Measurements from ENCODE around the gene HOXA7.
A peak's percentile ranks its signal among the peaks of the same experiment; 100 is the strongest.

The HOXA7 gene

DNA sequence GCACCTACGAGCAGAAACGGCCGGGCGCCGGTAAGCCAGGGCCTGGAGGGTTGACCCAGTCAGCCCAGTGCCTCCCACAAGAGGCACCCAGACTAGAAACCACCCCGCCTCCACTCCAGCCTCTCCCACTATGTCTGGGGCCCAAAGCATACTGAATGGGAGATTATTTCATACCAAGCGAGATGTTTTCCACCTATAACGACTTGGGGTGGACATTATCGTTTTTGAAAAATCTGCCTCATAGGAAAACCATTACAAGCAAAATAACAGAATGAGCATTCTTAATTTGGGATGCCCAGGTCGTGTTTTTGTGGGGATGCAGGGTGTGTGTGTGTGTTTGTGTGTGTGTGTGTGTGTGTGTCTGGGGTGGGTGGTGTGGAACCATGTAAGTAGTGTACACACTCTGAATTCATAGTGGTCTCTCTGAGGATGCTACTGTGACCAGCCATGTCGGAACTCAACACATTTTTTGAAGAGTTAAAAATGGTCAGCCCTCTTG lies 10.5 kb downstream of the HOXA7 start:
- DNase-seq: no peak

DNA sequence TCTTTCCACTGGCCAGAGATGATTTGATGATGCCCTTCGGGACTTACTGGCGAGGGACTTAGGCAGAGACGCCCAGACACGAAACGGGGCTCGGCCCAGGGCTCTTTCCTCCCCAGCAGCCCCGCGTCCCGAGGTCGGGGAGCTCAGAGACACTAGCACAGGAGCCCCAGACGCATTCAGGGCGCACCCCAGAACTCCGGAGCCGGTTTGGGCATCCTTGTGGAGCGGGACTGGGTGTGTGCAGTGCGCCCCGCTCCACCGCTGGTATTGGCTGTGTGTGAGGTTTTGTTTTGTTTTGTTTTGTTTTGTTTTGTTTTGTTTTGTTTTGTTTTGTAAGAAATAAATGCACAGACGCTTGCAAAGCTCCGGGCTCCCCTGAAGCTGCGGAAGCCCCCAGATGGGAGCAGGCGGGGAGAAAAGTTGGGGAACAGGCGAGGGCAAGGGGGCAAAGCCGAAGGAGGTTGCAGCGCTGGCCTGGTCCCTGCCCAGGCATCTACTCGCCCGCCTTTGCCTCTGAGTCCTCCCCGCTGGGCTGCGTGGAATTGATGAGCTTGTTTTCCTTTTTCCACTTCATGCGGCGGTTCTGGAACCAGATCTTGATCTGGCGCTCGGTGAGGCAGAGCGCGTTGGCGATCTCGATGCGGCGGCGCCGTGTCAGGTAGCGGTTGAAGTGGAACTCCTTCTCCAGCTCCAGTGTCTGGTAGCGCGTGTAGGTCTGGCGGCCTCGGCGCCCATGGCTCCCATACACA lies 11.1 kb downstream of the HOXA7 start:
- no peak for DNase-seq

DNA sequence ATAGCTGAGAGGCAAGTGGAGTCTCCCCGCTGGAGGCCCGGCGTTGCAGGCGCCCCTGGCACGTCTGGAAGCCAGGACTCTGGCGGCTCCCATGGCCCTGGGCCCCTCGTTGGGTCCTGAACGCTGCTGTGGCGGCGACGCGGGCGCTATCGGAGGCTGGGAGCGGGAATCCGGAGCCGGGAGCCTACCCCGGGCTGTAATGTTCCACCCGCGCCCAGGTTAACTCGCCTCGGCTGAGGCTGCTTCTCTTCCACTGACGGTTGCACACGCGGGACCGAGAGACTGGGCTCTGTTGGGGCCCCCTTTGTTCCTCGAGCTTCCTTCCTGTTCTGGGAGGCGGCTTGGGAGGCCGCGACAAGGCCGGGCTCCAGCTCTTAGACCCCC lies 11.7 kb downstream of the HOXA7 start:
- no peak for DNase-seq

DNA sequence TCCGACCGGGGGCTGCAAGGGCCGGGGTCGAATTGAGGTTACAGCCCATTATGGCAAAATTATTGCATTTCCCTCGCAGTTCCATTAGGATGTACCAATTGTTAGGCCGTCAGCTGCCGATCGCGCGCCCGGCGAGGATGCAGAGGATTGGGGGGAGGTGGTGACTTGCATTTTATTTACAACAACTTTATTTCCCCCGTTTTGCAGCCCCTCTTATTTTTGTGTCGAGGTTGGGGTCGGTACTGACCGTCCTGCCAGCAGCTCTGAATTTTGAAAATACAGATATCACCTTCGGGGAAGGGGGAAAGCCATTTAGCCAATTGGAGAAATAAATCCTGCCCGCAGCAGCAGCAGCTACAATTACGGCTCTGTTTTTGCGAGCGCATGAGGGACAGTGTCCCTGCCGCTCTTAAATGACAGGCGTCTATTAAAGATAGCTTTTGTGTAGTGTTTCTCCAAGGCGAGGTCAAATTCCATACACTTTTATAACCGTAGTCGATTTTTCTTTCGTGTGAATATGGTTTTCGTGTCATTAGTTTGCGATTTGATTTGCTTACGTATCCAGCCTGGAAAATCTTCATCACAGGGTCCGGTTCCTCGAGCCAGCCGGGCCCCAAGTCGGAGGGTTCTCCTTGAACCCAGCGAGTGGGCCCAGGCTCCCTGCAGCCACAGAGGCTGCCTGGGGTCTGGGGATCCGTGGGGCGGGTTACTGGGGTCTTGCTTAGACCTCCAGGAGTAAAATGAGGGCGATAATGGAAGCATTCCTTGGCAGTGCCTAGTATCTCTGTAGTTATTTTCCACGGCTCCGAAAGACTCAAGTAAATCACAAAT lies 12.3 kb downstream of the HOXA7 start:
- no peak for DNase-seq

DNA sequence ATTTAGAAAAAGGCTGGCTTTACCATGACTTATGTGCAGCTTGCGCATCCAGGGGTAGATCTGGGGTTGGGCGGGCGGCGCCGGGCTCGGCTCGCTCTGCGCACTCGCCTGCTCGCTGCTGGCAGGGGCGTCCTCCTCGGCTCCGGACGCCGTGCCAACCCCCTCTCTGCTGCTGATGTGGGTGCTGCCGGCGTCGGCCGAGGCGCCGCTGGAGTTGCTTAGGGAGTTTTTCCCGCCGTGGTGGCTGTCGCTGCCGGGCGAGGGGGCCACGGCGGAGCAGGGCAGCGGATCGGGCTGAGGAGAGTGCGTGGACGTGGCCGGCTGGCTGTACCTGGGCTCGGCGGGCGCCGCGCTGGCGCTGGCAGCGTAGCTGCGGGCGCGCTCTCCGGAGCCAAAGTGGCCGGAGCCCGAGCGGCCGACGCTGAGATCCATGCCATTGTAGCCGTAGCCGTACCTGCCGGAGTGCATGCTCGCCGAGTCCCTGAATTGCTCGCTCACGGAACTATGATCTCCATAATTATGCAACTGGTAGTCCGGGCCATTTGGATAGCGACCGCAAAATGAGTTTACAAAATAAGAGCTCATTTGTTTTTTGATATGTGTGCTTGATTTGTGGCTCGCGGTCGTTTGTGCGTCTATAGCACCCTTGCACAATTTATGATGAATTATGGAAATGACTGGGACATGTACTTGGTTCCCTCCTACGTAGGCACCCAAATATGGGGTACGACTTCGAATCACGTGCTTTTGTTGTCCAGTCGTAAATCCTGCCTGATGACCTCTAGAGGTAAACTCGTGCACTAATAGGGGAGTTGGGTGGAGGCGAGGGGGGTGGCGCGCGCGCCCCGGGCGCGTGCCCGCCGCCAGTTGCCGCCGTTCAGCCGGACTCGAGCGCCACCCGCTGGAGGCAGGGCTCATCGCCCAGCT lies 13.2 kb downstream of the HOXA7 start, which contains the start of gene HOXA5:
Gene HOXA5 (minus strand): TSS at position 659 of the 927 bp plus-strand sequence. CDS start 74 bp downstream, at position 585.
- peak; percentile 66 for DNase-seq

DNA sequence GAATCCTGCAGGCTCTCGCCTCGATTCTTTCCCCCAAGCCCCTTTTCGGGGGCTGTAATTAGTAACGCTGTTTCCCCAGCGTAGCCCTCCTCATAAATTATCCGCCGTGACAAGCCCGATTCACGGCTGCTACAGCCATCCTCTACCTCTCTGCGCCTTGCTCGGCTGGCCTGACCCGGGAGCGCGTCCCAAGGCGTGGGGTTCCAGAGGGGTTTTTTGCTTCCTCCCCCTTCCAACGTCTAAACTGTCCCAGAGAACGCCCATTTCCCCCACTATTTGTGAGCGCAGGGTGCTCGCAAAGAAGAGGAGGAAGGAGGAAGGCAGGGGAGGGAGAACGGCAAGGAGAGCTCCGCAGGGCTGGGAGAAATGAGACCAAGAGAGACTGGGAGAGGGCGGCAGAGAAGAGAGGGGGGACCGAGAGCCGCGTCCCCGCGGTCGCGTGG lies 13.9 kb downstream of the HOXA7 start:
- no peak for DNase-seq

DNA sequence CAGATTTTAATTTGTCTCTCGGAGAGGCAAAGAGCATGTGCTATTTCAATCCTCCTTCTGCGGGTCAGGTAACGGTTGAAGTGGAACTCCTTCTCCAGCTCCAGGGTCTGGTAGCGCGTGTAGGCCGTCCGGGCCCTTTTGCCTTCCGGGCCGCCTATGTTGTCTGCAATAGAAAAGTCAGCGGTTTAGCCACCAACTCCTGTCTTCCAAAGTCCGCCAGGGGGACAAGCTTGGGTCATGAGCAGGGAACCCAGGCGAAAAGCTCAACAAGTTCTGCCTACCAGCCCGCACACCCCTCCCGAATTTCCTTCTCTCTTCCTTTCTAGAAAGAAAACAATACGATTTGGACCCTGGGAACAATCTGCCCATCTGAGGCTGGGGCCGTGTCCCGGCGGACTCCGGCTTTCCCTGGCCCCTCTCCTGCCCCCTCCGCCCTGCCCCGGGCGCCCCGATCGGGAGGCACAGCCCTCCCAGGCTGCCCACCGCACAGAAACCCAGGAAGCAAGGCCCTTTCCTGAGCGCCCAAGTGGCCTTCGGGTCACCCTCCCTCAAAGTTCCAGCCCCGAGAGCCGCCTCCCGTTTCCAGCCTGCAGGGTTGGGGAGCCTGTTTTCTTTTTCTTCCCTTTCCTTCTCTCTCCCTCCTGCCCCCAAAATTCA lies 14.4 kb downstream of the HOXA7 start:
- DNase-seq: no peak

DNA sequence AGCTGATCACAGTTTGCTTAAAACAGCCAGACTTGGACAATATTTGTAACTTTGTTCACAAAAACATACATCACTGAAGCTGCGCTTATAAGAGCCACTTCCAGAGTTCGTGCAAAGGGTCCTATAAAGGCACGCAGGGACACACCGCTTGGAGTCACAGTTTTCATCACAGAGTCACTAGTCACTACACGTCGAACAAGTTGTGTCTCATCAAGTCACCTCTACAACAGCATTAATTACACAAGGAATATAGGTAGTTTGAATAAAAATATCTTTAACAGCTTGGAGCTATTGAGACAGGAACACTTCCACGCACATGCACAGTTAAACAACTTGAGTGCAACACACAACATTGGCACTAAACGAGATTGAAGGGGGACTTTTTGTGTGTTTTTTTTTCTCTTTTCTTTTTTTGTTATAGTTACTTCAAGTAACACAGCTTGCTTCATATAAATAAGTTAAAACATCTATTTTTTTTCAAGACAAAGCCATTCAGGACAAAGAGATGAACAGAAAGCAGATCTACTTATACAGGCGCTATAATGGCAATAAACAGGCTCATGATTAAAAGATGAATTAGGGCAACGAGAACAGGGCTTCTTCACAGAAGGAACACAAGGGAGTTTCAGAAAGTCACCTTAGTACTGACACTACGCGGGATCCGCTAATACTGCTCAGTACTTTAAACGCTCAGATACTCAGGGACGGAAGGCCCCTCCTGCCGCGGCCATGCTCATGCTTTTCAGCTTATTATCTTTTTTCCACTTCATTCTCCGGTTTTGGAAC lies 15.1 kb downstream of the HOXA7 start:
- DNase-seq: no peak

DNA sequence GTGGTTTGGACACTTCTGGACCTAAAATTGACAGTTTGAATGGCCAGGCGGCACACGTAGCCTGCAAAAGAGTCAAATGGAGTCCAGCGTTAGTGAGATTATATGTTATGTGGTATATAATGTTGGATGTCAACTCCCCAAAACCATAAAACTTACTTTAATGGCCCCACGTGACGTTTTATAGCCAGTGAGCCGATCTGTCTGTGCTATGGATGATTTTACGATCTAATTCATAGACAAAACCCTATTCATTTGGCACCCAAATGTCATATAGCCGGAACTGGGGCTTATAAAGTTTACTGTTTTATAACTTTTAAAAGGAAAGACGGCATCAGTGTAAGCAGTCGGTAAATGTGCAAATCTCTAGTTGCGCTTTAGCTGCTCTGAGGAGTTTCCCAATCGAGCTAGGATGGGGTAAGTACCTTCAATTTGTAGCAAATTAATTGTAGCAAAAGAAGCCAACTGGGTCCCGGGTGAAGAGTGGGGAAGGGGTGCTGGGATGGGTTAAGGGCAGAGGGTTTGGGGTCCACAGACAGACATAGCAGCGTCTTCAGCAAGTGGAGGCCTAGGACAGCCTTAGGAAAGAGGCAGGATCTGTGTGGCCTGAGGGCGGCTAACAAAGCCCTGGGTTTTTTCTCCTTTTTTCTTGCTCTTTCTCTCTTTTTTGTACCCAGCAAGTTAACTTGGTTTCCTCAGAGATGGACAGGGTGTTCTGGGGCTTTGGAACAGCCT lies 16.2 kb downstream of the HOXA7 start:
- no peak for DNase-seq

DNA sequence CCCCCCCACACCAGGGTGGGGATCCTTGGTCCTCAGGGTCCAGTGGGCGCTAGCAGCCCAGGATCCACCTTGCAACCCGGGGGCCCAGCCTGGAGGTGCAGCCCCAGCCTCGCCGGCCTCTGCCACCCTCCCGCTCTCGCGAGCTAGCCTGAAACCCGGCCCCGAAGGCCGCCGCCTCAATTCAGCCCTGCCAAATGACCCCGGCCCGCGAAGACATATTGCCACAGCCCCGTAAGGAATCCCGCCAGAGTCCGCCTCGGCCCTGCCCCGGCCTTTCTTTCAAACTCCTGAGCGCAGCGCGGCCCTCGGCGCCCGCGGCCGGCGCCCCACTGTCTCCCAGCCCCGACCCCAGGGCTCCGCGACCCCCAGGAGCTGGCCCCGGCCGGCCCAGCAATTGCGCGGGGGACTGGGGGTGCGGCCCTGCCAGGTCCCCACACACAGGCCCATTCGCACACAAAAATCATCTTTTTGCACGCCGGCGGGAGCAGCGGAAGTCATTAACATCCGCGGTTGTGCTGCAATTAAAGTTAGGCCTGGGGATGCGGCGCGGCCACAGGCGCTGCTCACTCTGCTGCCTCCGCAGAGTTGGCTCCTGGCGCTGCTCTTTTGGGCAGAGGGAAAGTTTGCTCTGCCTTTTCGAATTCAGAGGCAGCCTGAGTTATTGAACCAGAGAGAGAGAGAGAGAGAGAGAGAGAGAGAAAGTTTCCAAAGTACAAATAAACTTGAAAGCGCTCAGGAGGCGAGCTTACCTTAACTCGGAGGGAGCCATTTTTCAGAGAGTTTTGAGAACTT lies 16.9 kb downstream of the HOXA7 start:
- no peak for DNase-seq

DNA sequence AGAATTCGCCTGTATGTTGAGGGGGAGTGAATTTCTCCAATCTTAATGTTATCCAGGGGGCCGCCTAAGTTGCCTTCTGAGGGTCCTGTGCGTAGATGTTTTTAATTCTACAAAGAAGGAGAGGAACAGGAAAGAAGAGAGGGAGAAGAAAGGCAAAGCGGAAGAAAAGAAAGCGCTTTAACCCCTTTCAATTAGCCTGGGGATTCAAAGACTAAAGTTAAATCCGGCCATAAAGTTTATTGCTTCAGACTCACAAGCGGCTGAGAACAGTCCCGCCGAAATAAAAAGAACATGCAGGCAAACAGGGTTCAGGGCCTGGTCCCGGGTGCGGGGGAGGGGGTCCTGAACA lies 17.5 kb downstream of the HOXA7 start:
- no peak for DNase-seq

DNA sequence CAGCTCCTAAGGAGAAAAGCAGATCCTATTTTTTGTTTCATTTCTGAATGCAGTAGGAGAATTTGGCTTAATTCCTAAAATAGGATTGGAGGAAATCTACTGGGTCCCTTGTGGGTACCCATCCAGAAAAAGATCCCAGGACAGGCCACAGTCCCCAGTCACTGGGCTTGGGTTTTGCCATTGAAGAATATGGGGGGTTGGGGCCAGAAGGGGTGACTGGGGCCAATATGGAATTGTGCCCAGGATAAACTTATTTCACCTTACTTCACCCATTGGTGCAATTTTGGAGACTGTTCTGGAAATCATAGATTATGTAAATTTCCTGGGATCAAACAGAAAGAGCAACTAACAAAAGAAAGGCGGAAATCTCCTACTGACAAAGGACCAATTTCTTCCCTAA lies 18.0 kb downstream of the HOXA7 start:
- DNase-seq: no peak

DNA sequence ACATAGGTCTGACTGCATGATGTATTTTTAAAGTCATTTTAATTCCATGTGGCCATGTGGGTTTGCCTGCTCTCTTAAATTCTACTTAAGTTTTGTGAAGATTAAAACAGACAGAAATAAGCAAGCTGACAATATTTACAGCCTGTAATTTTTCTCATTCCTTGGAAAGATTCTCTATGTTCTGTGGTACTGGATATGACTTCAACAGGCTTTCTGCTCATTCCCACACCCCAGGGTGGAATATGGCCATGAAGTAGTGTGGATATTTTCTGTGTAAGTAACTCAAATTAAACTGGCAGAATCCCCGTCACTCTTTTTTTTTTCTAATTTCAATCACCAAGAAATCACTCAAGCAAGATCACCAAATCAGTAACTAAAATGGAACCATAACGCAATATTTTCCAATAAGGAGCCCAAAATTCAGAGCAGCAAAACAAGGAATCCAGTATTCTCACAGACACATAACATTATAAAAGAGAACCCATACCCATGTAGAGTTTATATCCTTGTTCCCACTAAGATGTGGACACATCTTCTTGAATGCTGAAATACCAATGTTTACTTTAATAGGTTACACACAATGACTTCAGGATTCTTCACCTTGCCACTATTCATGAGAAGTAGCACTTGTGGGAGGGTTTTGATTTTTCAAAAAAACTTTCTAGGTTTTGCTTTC lies 18.7 kb downstream of the HOXA7 start:
- no peak for DNase-seq

DNA sequence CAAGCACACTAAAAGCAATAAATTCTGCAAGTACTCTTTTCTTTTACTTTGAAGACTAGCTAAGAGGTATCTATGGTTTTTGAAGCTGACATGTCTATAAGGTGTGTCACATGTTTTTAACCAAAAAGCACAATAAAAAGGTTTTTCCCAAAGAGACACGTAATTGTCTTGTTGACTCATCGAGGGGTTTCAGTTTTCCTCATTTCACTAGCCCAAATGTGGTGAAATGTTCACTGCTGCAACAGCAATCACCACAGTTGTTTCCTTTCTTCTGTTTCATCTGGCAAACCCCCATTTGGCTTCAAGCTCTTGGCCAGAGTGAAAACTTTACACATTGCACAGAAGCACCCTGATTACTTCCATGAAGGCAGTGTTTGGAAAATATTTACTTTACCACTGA lies 22.1 kb downstream of the HOXA7 start:
- DNase-seq: no peak

DNA sequence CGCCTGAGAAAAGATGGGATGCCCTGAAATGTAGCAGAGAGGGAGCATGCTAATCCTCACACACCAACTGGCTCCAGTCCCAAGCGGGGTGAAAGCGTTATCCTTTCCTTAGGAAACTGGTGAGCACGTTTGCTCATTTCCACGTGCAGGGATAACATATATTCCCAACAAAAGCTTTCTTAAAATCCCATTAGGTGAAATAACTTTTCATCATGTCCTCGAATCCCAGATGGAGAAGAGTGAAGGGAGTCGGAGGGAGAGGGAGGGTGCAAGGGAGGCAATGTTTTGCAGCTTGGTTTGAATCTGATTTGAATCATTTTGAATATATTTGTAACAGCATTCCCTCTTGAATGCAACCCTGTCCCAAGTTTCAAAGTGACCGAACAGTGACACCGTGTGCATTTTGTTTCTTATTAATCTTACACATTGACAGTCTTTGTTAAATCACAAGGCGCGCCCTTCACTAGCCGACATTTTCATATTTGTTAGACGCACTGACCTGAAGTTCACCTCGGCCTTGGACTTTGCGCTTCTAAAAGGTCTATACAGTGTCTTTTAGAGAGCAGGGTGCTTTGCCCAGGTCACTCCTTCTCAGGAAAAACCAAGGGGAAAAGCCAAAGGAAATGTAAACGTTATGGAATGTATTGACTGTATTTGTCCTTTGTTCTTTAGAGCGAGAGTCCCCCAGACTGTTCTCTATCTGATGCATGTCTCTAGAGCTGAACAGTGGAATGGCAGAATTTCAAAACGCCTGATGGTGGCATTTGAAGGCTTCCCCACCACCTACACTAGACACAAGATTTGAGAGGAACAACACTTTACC lies 22.9 kb downstream of the HOXA7 start:
- no peak for DNase-seq

DNA sequence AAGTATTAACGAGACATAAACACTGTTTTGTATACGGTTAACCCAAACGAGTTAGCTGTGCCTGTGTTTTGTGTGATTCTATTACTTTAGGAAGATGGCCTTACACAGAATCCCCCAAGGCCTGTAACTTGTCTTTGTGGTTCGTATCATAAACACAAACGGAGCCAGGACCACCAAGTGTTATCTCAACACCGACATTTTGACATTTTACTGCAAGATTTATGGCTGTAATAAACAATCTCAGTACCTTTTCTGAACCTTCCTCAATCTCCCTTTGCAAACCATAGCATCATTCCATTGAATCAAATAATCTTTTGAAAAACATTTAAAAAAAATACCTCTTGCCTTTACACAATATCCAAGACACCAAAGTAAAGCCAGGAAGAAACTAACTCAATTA lies 23.5 kb downstream of the HOXA7 start:
- DNase-seq: no peak

DNA sequence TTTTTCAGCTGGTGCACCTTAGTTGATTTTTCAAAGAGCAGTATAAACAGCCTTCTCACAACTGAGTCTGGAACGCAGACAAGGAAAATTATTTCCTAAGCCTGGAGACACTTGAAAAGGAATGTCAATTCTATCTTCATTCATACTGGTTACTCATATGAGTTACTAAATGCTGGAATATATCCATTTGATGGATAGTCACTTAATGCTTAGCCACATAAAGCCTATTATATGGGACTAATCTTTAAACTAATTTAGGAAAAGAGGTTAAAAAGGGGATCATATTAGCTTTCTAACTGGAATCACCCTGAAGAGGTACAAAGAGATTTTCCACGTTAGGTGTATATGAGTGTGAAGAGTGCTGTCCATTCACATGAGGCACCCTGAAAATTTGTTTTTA lies 24.3 kb downstream of the HOXA7 start:
- DNase-seq: no peak

DNA sequence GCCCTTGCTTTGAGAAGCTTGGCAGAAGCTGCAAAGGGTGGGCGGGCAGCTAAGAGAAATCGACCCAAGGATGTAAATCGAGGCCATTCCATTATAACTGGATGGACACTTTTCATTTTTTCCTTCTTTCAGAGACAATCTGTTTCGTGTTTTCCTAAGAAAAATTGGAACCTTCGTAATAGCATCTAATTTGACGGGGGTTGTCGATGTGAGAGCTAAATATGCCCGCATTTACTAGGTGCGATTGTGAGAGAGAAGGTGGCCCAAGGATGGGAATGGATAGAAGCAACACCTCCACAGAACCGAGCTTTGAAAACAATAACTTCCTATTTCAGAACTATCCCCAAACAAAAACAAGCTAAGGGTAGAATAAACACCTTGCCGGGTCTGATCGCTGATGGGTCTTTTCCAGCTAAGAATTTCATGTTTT lies 25.1 kb downstream of the HOXA7 start:
- DNase-seq: no peak
